ENCODE data around the gene PSD2. TPM values are rescaled to one million over a fixed set of nuclear protein-coding genes. Genes with fewer than 3 reads are reported as not detected.

Gene PSD2
- total RNA-seq, 1 experiment from 2014 or later, result 0.05 TPM

GRCh38 chr5:139882316-139882715, 86.7 kb downstream of the PSD2 start:
- no peaks in the 10 kb centered on the region for H3K27me3 ChIP-seq (ENCODE audit: control insufficient read depth, insufficient read depth, low read length)
- in situ Hi-C loops (cut with HindIII; ENCODE audit: low pct_unique_long_range_greater_than_20kb, low sequenced_read_pairs), result no loop called here
- BruUV-seq (replicated peaks), result no TSS peak

GRCh38 chr5:139882961-139883539, 87.4 kb downstream of the PSD2 start:
- Histone ChIP-seq H3K4me1 (ENCODE audit: control insufficient read depth, insufficient read depth, low read length) (no peaks in the 10 kb centered on the region), H3K27me3 (ENCODE audit: control insufficient read depth, insufficient read depth, low read length) (no peaks in the 10 kb centered on the region), H3K27ac (ENCODE audit: low read length) (no peak overlapping the region), H3K9me3 (ENCODE audit: control insufficient read depth, insufficient read depth, low read depth, low read length) (no peaks in the 10 kb centered on the region), H3K4me3 (ENCODE audit: low read depth in 2 of 2, low read length in 2 of 2) (no peak overlapping the region), H3K36me3 (ENCODE audit: control insufficient read depth, insufficient read depth, low read length) (no peaks in the 10 kb centered on the region)
- in situ Hi-C loops (cut with HindIII; ENCODE audit: low pct_unique_long_range_greater_than_20kb, low sequenced_read_pairs) (no loop called here), intact Hi-C loops (cut with micrococcal nuclease; ENCODE audit: unreplicated experiment) (no loop called here)
- ChIA-PET POLR2A (no interaction called here), CTCF (no interaction called here)
- ATAC-seq (no peak), DNase-seq (ENCODE audit: low read depth, low spot score) (no peak)
- no peak for TF ChIP-seq SIN3A (IDR thresholded peaks at IDR 0.05; ENCODE audit: borderline replicate concordance, insufficient read depth, low read depth, low read length)
- no peak for TF ChIP-seq TCF7L2 (IDR thresholded peaks at IDR 0.05; ENCODE audit: low read depth, low read length)
- no TSS peak for BruUV-seq (replicated peaks)

More at GRCh38 chr5:139882316-139882715, 86.7 kb downstream of the PSD2 start:
- H3K9me3 ChIP-seq (ENCODE audit: control insufficient read depth, insufficient read depth, low read depth, low read length), result no peaks in the 10 kb centered on the region
- H3K4me3 ChIP-seq (ENCODE audit: low read depth in 2 of 2, low read length in 2 of 2), result no peak overlapping the region
- intact Hi-C loops (cut with micrococcal nuclease; ENCODE audit: unreplicated experiment), result no loop called here
- no peaks in the 10 kb centered on the region for H3K36me3 ChIP-seq (ENCODE audit: control insufficient read depth, insufficient read depth, low read length)
- no peak for TF ChIP-seq CTCF (IDR thresholded peaks at IDR 0.05)
- no peak for TF ChIP-seq POLR2AphosphoS5 (IDR thresholded peaks at IDR 0.05; ENCODE audit: low read depth, low read length)
- no peak for TF ChIP-seq REST (IDR thresholded peaks at IDR 0.05; ENCODE audit: insufficient read depth in 1 of 2, low read depth in 2 of 2, low read length in 1 of 2)
- TF ChIP-seq SIN3A (IDR thresholded peaks at IDR 0.05; ENCODE audit: borderline replicate concordance, insufficient read depth, low read depth, low read length), result no peak
- TF ChIP-seq TCF7L2 (IDR thresholded peaks at IDR 0.05; ENCODE audit: low read depth, low read length), result no peak
- no peak overlapping the region for H3K27ac ChIP-seq (ENCODE audit: low read length)
- POLR2A ChIA-PET, result no interaction called here
- ATAC-seq (no peak), DNase-seq (ENCODE audit: low read depth, low spot score) (no peak)
- CTCF ChIA-PET, result interaction anchor here (1.0 kb wide), 1 partner anchor 86 kb away, joined by 3 read pairs; no protein-coding TSS in a partner anchor
- H3K4me1 ChIP-seq (ENCODE audit: control insufficient read depth, insufficient read depth, low read length), result no peaks in the 10 kb centered on the region

- no peak for ATAC-seq
- no peaks in the 10 kb centered on the region for H3K36me3 ChIP-seq (ENCODE audit: control insufficient read depth, insufficient read depth, low read length)
- no peak overlapping the region for H3K27ac ChIP-seq (ENCODE audit: low read length)
- H3K4me3 ChIP-seq (ENCODE audit: low read depth in 2 of 2, low read length in 2 of 2), result no peak overlapping the region
- POLR2A ChIA-PET, result no interaction called here
- CTCF ChIA-PET, result no interaction called here
- no peaks in the 10 kb centered on the region for H3K27me3 ChIP-seq (ENCODE audit: control insufficient read depth, insufficient read depth, low read length)
- TF ChIP-seq TCF7L2 (IDR thresholded peaks at IDR 0.05; ENCODE audit: low read depth, low read length) (no peak), CTCF (IDR thresholded peaks at IDR 0.05) (no peak), POLR2AphosphoS5 (IDR thresholded peaks at IDR 0.05; ENCODE audit: low read depth, low read length) (no peak), REST (IDR thresholded peaks at IDR 0.05; ENCODE audit: insufficient read depth in 1 of 2, low read depth in 2 of 2, low read length in 1 of 2) (no peak), SIN3A (IDR thresholded peaks at IDR 0.05; ENCODE audit: borderline replicate concordance, insufficient read depth, low read depth, low read length) (no peak)
- H3K4me1 ChIP-seq (ENCODE audit: control insufficient read depth, insufficient read depth, low read length), result no peaks in the 10 kb centered on the region
- no TSS peak for BruUV-seq (replicated peaks)
- no peaks in the 10 kb centered on the region for H3K9me3 ChIP-seq (ENCODE audit: control insufficient read depth, insufficient read depth, low read depth, low read length)
- intact Hi-C loops (cut with micrococcal nuclease; ENCODE audit: unreplicated experiment), result no loop called here
- in situ Hi-C loops (cut with HindIII; ENCODE audit: low pct_unique_long_range_greater_than_20kb, low sequenced_read_pairs), result no loop called here
- DNase-seq (ENCODE audit: low read depth, low spot score), result no peak
Observed at GRCh38 chr5:139884144-139884543, 88.5 kb downstream of the PSD2 start.
